Spleen (tissue), 7 donors: Measurements from ENCODE around the gene B4GALT4.

Experiments
- POLR2A ChIP-seq, 3 donors: fragments of 450-650 bp; IDR thresholded peaks; one replicate each; pipeline ENCODE4 v1.5.1; 2017; ENCODE audit warnings: antibody characterized with exemption in 3 of 3, mild to moderate bottlenecking in 1 of 3
- TF ChIP-seq, protein P1 (sequence below), 11 experiments: fragments of 200-600 bp in 7 of 11; fragments of 450-650 bp in 4 of 11; sonication (generic) in 4 of 11; IDR thresholded peaks in 8 of 11; conservative IDR thresholded peaks in 3 of 11; 1 replicate in 7 of 11; 2 replicates in 4 of 11; pipeline versions ENCODE4 v1.4.0 to v1.8.0; 2016 to 2021; ENCODE audit warnings: antibody characterized with exemption in 11 of 11, inconsistent platforms in 4 of 11, mild to moderate bottlenecking in 1 of 11
- donor health status: DM: no; HTN: no; CAD: no; lungs with moderate emphysema.
- donor health status: DM: no; HTN: no; CAD: no.
- donor health status: DM: no; HTN: no; CAD: no.

DNA sequence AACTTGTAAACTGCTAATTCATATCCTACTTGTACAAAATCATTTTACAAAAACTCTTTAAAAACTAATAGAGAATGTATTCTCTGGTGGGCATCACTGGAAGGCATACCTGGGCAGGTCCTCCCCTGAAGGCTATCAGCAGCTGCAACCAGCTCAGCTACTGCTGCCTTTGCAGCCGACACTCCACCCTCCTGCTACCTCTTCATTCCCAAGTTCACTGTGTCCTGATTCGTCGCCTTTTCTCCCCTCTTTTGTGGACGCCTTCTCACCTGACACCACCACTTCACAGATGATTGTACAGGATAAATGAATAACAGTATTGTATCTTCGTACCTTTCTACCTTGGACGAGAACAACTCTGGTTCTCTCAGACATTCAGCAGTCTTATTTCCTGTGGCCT is 28.9 kb downstream of the B4GALT4 start:
- no peak for TF ChIP-seq POLR2A (IDR thresholded peaks at IDR 0.05)
- TF ChIP-seq, protein P1, sequence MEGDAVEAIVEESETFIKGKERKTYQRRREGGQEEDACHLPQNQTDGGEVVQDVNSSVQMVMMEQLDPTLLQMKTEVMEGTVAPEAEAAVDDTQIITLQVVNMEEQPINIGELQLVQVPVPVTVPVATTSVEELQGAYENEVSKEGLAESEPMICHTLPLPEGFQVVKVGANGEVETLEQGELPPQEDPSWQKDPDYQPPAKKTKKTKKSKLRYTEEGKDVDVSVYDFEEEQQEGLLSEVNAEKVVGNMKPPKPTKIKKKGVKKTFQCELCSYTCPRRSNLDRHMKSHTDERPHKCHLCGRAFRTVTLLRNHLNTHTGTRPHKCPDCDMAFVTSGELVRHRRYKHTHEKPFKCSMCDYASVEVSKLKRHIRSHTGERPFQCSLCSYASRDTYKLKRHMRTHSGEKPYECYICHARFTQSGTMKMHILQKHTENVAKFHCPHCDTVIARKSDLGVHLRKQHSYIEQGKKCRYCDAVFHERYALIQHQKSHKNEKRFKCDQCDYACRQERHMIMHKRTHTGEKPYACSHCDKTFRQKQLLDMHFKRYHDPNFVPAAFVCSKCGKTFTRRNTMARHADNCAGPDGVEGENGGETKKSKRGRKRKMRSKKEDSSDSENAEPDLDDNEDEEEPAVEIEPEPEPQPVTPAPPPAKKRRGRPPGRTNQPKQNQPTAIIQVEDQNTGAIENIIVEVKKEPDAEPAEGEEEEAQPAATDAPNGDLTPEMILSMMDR (IDR thresholded peaks at IDR 0.05 in 8 of 11, conservative IDR thresholded peaks at IDR 0.05 in 3 of 11), result no peak
